H1 (cell line): ENCODE results near the gene ZNF358. TPM values are rescaled to one million over a fixed set of nuclear protein-coding genes. Genes with fewer than 3 reads are reported as not detected.

Experiments
- BACH1 ChIP-seq: IDR thresholded peaks from 2 replicates; pipeline ENCODE4 v1.6.1; 2012; ENCODE audit warnings: low read length, improper control_type of control experiment
- CTCF ChIP-seq, 3 experiments: IDR thresholded peaks; 1 replicate in 2 of 3; 2 replicates in 1 of 3; pipeline versions ENCODE4 v1.5.1 to v1.6.1; 2011; ENCODE audit warnings: low read length in 3 of 3, mild to moderate bottlenecking in 3 of 3, inconsistent platforms in 2 of 3, low read depth in 1 of 3, moderate library complexity in 1 of 3; ENCODE audit not compliant: insufficient read depth in 1 of 3; ENCODE audit errors: control extremely low read depth in 1 of 3
- KDM1A ChIP-seq: fragments of 200-600, 300-600 bp; sonication (generic); IDR thresholded peaks from 2 replicates; pipeline ENCODE4 v1.7.1; 2016; ENCODE audit warnings: mild to moderate bottlenecking, low read length, borderline replicate concordance
- NANOG ChIP-seq: IDR thresholded peaks from 2 replicates; pipeline ENCODE4 v1.6.1; 2011; ENCODE audit warnings: low read length, low read depth, mild to moderate bottlenecking, inconsistent platforms; ENCODE audit not compliant: insufficient read depth, poor library complexity, severe bottlenecking
- RXRA ChIP-seq: IDR thresholded peaks from 2 replicates; pipeline ENCODE4 v1.6.1; 2011; ENCODE audit warnings: low read depth, mild to moderate bottlenecking, low read length, moderate library complexity; ENCODE audit not compliant: insufficient read depth
- SP2 ChIP-seq: IDR thresholded peaks from 2 replicates; pipeline ENCODE4 v1.6.1; 2012; ENCODE audit warnings: mild to moderate bottlenecking, low read length, inconsistent platforms
- polyA plus RNA-seq, 7 experiments: library from polyadenylated mRNA; depleted of rRNA in 3 of 7; stranded (reverse) in 5 of 7; unstranded in 2 of 7; fragments of >200 nt in 5 of 7; fragments of 200-250 nt in 2 of 7; gene quantifications; 1 replicate in 5 of 7; 2 replicates in 1 of 7; 4 replicates in 1 of 7; pipeline versions ENCODE4 v1.2.1 to v1.2.3, GENCODE V29; 2011 to 2013; ENCODE audit warnings: missing spikeins in 2 of 7, mixed read lengths in 2 of 7
- total RNA-seq: library from RNA; stranded (reverse); fragmentation: NEBNext Ultra II Directional; extraction: Animal tissue kit (Norgen Biotek cat#: 25700); gene quantifications from 2 replicates; pipeline ENCODE4 v1.2.1, GENCODE V29; 2021

Gene ZNF358
- total and polyA plus RNA-seq, 2 of the 8 experiments (the other 6 are each of a cell fraction or from before 2014, with no cell fraction given), result 40.0 to 60.3 TPM

GRCh38 chr19:7529246-7529600, 13.3 kb downstream of the ZNF358 start (continued):
- TF ChIP-seq CTCF (IDR thresholded peaks at IDR 0.05; ENCODE audit: control extremely low read depth in 1 of 3, insufficient read depth in 1 of 3, low read depth in 1 of 3, low read length in 3 of 3), result no peak
- no peak for TF ChIP-seq RXRA
- no peak for TF ChIP-seq NANOG
- TF ChIP-seq BACH1, result no peak
- TF ChIP-seq KDM1A, result no peak
- TF ChIP-seq SP2, result no peak
